ENCODE measurements around the gene MTMR4. TPM values are rescaled to one million over a fixed set of nuclear protein-coding genes. Genes with fewer than 3 reads are reported as not detected.

Gene MTMR4
- total and polyA plus RNA-seq, 4 donors = 17.2 to 70.1 (median 29.9) TPM

- H3K27ac ChIP-seq (ENCODE audit: low read depth in 1 of 2, low read length in 2 of 2) = no peak overlapping the region
- H3K4me1 ChIP-seq (ENCODE audit: control insufficient read depth in 4 of 4, insufficient read depth in 4 of 4, low read length in 3 of 4) = no peaks in the 10 kb centered on the region
- no peak overlapping the region for H3K9ac ChIP-seq (ENCODE audit: low read depth in 1 of 2, low read length in 2 of 2)
- TF ChIP-seq, protein P1, sequence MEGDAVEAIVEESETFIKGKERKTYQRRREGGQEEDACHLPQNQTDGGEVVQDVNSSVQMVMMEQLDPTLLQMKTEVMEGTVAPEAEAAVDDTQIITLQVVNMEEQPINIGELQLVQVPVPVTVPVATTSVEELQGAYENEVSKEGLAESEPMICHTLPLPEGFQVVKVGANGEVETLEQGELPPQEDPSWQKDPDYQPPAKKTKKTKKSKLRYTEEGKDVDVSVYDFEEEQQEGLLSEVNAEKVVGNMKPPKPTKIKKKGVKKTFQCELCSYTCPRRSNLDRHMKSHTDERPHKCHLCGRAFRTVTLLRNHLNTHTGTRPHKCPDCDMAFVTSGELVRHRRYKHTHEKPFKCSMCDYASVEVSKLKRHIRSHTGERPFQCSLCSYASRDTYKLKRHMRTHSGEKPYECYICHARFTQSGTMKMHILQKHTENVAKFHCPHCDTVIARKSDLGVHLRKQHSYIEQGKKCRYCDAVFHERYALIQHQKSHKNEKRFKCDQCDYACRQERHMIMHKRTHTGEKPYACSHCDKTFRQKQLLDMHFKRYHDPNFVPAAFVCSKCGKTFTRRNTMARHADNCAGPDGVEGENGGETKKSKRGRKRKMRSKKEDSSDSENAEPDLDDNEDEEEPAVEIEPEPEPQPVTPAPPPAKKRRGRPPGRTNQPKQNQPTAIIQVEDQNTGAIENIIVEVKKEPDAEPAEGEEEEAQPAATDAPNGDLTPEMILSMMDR (IDR thresholded peaks at IDR 0.05; ENCODE audit: low read depth, low read length, missing input control) = no peak
- TF ChIP-seq, protein P2, sequence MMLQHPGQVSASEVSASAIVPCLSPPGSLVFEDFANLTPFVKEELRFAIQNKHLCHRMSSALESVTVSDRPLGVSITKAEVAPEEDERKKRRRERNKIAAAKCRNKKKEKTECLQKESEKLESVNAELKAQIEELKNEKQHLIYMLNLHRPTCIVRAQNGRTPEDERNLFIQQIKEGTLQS (IDR thresholded peaks at IDR 0.05) = no peak
- TF ChIP-seq, protein P3, sequence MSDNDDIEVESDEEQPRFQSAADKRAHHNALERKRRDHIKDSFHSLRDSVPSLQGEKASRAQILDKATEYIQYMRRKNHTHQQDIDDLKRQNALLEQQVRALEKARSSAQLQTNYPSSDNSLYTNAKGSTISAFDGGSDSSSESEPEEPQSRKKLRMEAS (IDR thresholded peaks at IDR 0.05) = no peak
- no peak for TF ChIP-seq FOXA2 (IDR thresholded peaks at IDR 0.05)
- no peak for TF ChIP-seq JUND (IDR thresholded peaks at IDR 0.05)
- TF ChIP-seq FOXA1 (IDR thresholded peaks at IDR 0.05) = no peak
- TF ChIP-seq HNF4A (conservative IDR thresholded peaks at IDR 0.05) = no peak
- TF ChIP-seq, protein P4, sequence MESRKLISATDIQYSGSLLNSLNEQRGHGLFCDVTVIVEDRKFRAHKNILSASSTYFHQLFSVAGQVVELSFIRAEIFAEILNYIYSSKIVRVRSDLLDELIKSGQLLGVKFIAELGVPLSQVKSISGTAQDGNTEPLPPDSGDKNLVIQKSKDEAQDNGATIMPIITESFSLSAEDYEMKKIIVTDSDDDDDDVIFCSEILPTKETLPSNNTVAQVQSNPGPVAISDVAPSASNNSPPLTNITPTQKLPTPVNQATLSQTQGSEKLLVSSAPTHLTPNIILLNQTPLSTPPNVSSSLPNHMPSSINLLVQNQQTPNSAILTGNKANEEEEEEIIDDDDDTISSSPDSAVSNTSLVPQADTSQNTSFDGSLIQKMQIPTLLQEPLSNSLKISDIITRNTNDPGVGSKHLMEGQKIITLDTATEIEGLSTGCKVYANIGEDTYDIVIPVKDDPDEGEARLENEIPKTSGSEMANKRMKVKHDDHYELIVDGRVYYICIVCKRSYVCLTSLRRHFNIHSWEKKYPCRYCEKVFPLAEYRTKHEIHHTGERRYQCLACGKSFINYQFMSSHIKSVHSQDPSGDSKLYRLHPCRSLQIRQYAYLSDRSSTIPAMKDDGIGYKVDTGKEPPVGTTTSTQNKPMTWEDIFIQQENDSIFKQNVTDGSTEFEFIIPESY (IDR thresholded peaks at IDR 0.05) = no peak
- TF ChIP-seq REST (IDR thresholded peaks at IDR 0.05) = no peak
- TF ChIP-seq GABPA (IDR thresholded peaks at IDR 0.05 in 1 of 2, conservative IDR thresholded peaks at IDR 0.05 in 1 of 2) = no peak
- TF ChIP-seq SP1 (IDR thresholded peaks at IDR 0.05) = no peak
- no peak for TF ChIP-seq NR2F2 (IDR thresholded peaks at IDR 0.05)
- no peak for TF ChIP-seq YY1 (IDR thresholded peaks at IDR 0.05)
- no peak for TF ChIP-seq RXRA (IDR thresholded peaks at IDR 0.05)
- no peak for TF ChIP-seq TAF1 (conservative IDR thresholded peaks at IDR 0.05)
- H3K4me3 ChIP-seq (ENCODE audit: low read depth in 1 of 3, low read length in 3 of 3) = no peak overlapping the region
- H3K9me3 ChIP-seq (ENCODE audit: control insufficient read depth in 4 of 4, low read length in 3 of 4) = no peaks in the 10 kb centered on the region
- no peaks in the 10 kb centered on the region for H3K36me3 ChIP-seq (ENCODE audit: control insufficient read depth in 4 of 4, insufficient read depth in 3 of 4, low read depth in 1 of 4, low read length in 3 of 4)
- H3K27me3 ChIP-seq (ENCODE audit: control insufficient read depth in 4 of 4, insufficient read depth in 4 of 4, low read length in 3 of 4) = no peaks in the 10 kb centered on the region
- WGBS = 96% methylated on average over 6 of the region's 6 CpGs
- no peak for DNase-seq (ENCODE audit: low spot score)
These were observed 44.1 kb downstream of the MTMR4 start for GRCh38 chr17:58470356-58470755.

DNA sequence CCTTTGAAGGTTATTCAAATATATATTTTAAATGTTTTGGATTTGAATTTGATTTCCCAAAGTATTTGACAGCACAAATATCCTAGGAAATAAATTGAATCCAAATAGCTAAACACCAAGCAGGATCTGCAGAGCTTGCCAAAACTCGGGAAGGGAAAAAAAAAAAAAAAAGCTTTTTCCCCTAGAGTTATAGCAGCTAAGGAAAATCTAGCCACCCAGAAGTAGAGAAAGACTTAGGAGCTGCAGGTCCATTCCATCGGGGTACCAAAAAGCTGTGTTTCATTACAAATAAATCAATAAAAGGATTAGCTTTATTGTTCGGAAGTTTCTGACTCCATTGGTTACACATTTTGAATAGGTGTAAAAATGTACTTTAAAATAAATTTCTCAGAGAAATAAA, 45.5 kb downstream of the MTMR4 start:
- TF ChIP-seq FOXA1 (IDR thresholded peaks at IDR 0.05) (no peak), TAF1 (conservative IDR thresholded peaks at IDR 0.05) (no peak), YY1 (IDR thresholded peaks at IDR 0.05) (no peak), EGR1 (IDR thresholded peaks at IDR 0.05; ENCODE audit: low read depth in 2 of 2) (no peak), HNF4G (IDR thresholded peaks at IDR 0.05) (no peak)
- H3K4me1 ChIP-seq (ENCODE audit: control insufficient read depth in 4 of 4, insufficient read depth in 4 of 4, low read length in 3 of 4) = no peaks in the 10 kb centered on the region
- no peak overlapping the region for H3K9ac ChIP-seq (ENCODE audit: low read depth in 1 of 2, low read length in 2 of 2)
- WGBS = 82% methylated on average over 3 of the region's 3 CpGs
- H3K9me3 ChIP-seq (ENCODE audit: control insufficient read depth in 4 of 4, low read length in 3 of 4) = no peaks in the 10 kb centered on the region
- H3K27ac ChIP-seq (ENCODE audit: low read depth in 1 of 2, low read length in 2 of 2) = no peak overlapping the region
- no peaks in the 10 kb centered on the region for H3K27me3 ChIP-seq (ENCODE audit: control insufficient read depth in 4 of 4, insufficient read depth in 4 of 4, low read length in 3 of 4)
- no peaks in the 10 kb centered on the region for H3K36me3 ChIP-seq (ENCODE audit: control insufficient read depth in 4 of 4, insufficient read depth in 3 of 4, low read depth in 1 of 4, low read length in 3 of 4)
- DNase-seq (ENCODE audit: low spot score) = no peak
- H3K4me3 ChIP-seq (ENCODE audit: low read depth in 1 of 3, low read length in 3 of 3) = no peak overlapping the region
